B cell (primary cell): ENCODE data around the gene CES1.
"Not testable (repeated sequence)": the region's sequence is repeated elsewhere in the genome, so short reads cannot be mapped to it uniquely, and the experiment has no call there.

Experiments
- EZH2 ChIP-seq: IDR thresholded peaks from 2 replicates; pipeline ENCODE4 v1.6.1; 2012; ENCODE audit warnings: borderline replicate concordance, low read depth, mild to moderate bottlenecking, moderate library complexity, low read length; ENCODE audit not compliant: insufficient read depth, poor library complexity, severe bottlenecking
- TF ChIP-seq, protein P1 (sequence below): fragments of 200-600 bp; IDR thresholded peaks from one replicate; pipeline ENCODE4 v1.8.0; 2022; ENCODE audit warnings: antibody characterized with exemption, mild to moderate bottlenecking

DNA sequence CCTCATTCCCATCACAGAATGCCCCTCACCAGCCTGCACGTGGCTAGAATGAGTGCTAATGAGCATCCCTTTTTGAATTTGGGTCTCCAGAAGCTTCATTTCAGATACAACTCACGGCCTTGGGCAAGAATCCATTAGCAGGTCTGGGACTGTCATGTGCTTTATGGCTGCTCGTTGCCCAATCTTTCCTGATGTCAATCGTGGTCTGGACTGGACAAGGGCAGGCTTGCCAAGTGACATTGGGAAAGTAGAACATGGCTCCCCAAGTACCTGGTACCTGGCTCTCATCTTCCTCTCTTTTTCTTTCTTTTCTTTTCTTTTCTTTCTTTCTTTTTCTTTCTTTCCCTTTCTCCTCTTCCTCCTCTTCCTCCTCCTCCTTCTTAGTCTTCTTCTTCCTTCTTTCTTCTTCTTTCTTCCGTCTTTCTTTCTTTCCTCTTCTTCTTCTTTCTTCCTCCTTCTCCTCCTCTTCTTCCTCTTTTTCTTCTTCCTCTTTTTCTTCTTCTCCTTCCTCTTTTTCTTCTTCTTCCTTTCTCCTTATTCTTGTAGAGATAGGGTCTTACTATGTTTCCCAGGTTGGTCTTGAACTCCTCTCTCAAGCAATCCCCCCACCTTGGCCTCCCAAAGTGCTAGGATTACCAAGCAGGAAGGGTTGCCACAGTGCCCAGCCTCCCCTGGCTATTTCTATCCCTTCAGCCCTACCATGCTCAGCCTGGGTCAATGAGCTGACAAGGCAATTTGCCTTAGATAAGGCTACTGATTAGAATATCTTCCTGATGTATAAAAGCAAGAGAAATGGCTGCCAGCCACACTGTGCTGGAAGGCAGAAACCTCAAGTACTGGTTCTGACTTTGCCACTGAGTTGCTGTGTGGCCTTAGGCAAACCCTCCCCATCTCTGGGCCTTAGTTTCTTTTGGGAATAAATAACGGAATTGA, 75.0 kb downstream of the CES1 start:
- TF ChIP-seq, protein P1, sequence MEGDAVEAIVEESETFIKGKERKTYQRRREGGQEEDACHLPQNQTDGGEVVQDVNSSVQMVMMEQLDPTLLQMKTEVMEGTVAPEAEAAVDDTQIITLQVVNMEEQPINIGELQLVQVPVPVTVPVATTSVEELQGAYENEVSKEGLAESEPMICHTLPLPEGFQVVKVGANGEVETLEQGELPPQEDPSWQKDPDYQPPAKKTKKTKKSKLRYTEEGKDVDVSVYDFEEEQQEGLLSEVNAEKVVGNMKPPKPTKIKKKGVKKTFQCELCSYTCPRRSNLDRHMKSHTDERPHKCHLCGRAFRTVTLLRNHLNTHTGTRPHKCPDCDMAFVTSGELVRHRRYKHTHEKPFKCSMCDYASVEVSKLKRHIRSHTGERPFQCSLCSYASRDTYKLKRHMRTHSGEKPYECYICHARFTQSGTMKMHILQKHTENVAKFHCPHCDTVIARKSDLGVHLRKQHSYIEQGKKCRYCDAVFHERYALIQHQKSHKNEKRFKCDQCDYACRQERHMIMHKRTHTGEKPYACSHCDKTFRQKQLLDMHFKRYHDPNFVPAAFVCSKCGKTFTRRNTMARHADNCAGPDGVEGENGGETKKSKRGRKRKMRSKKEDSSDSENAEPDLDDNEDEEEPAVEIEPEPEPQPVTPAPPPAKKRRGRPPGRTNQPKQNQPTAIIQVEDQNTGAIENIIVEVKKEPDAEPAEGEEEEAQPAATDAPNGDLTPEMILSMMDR: not testable (repeated sequence)
- TF ChIP-seq EZH2: not testable (repeated sequence)
